ENCODE results near the gene PLEKHG4.

The PLEKHG4 gene

GRCh38 chr16:67278773-67279295 is 498 bp upstream of the PLEKHG4 start:
- TF ChIP-seq CTCF (IDR thresholded peaks at IDR 0.05; ENCODE audit: low read length, missing control alignments) = no peak
- peak overlapping the region; percentile 47 for H3K4me3 ChIP-seq (replicated peaks; ENCODE audit: low read depth, low read length)
- DNase-seq (ENCODE audit: low read depth) = no peak

GRCh38 chr16:67280090-67281015 is 1.0 kb downstream of the PLEKHG4 start:
- no peak overlapping the region for H3K4me3 ChIP-seq (replicated peaks; ENCODE audit: low read depth, low read length)

GRCh38 chr16:67281536-67282446 is 2.5 kb downstream of the PLEKHG4 start:
- H3K4me3 ChIP-seq (replicated peaks; ENCODE audit: low read depth, low read length) = no peak overlapping the region
- no peak for TF ChIP-seq CTCF (IDR thresholded peaks at IDR 0.05; ENCODE audit: low read length, missing control alignments)

More at GRCh38 chr16:67280090-67281015, 1.0 kb downstream of the PLEKHG4 start:
- TF ChIP-seq CTCF (IDR thresholded peaks at IDR 0.05; ENCODE audit: low read length, missing control alignments) = no peak
- DNase-seq (ENCODE audit: low read depth) = no peak

DNA sequence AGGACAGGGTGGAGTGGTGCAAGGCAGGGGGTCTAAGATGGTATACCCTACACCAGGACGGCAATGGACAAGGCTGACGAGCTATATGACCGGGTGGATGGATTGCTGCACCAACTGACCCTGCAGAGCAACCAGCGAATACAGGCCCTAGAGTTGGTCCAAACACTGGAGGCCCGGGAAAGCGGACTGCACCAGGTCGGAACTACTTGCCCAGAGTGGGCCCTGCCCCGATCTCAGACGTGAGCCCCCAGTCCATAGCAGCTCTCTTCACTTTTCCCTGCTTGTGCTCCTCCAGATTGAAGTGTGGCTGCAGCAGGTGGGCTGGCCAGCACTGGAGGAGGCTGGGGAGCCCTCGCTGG is 3.1 kb downstream of the PLEKHG4 start:
- no peak for DNase-seq (ENCODE audit: low read depth)
- H3K4me3 ChIP-seq (replicated peaks; ENCODE audit: low read depth, low read length) = no peak overlapping the region
- TF ChIP-seq CTCF (IDR thresholded peaks at IDR 0.05; ENCODE audit: low read length, missing control alignments) = no peak

More at GRCh38 chr16:67281536-67282446, 2.5 kb downstream of the PLEKHG4 start:
- no peak for DNase-seq (ENCODE audit: low read depth)

DNA sequence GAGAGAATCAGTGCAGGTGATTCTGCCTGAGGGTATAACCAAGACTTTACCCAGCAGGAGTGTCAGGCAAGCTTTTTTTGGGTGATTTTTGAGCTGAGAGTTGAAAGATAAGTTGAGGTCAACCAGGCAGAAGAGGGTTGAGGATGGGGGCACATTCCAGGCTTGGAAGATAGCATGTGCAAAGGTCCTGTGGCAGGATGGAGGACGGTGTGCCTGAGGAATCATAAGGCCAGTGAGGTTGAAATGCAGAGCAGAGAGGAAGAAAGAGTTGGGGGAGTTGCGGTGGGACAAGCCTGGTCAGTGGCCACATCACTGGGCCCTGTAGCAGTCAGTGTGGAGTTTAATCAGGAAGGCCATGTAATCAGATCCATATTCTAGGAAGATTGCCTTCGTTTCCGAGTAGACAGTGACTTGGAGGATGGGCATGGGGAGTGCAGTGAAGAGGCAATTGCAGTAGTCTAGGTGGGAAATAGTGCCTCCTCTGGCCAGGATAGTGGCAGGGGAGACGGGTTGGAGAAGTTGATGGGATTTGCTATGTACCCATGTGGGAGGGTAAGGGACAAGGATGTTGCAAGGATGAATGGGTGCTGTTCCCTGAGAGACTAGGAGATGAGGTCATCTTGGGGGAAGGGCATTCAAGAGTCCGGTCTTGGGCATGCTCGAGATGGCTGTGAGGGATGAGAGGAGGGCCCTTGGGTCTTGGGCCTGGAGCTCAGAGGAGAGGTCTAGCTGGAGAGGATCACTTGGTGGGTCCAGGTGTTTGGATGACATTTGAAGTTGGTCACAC is 3.9 kb downstream of the PLEKHG4 start:
- H3K4me3 ChIP-seq (replicated peaks; ENCODE audit: low read depth, low read length) = no peak overlapping the region
- TF ChIP-seq CTCF (IDR thresholded peaks at IDR 0.05; ENCODE audit: low read length, missing control alignments) = peak; percentile 6
- peak; percentile 56 for DNase-seq (ENCODE audit: low read depth)

Data from fibroblast of pulmonary artery (primary cell).